AG09309 (cell line): Measurements from ENCODE around the gene SPRED1.

ENCODE experiments used
- DNase-seq: peaks from one replicate; pipeline ENCODE4 v3.0.0-alpha.2; 2010; ENCODE audit warnings: low read depth
- H3K4me3 ChIP-seq: 2 replicates; pipeline ENCODE4 v1.5.1; 2011; ENCODE audit warnings: mild to moderate bottlenecking, low read depth, low read length, moderate library complexity; ENCODE audit not compliant: control insufficient read depth
- CTCF ChIP-seq: IDR thresholded peaks from 2 replicates; pipeline ENCODE4 v1.5.1; 2011; ENCODE audit warnings: mild to moderate bottlenecking, low read depth, low read length, inconsistent platforms; ENCODE audit not compliant: insufficient read depth, control insufficient read depth; ENCODE audit errors: missing control alignments

The SPRED1 gene

GRCh38 chr15:38308797-38309196 lies 56.2 kb downstream of the SPRED1 start:
- no peak overlapping the region for H3K4me3 ChIP-seq
- TF ChIP-seq CTCF = no peak
- DNase-seq = no peak

- no peak overlapping the region for H3K4me3 ChIP-seq
- TF ChIP-seq CTCF = no peak
- no peak for DNase-seq
Measured at GRCh38 chr15:38312190-38312589, 59.6 kb downstream of the SPRED1 start.

- no peak for DNase-seq
- no peak for TF ChIP-seq CTCF
- H3K4me3 ChIP-seq = no peak overlapping the region
Measured at GRCh38 chr15:38316311-38316710, 63.7 kb downstream of the SPRED1 start.

GRCh38 chr15:38320181-38320580 lies 67.5 kb downstream of the SPRED1 start:
- no peak for TF ChIP-seq CTCF
- no peak for DNase-seq
- no peak overlapping the region for H3K4me3 ChIP-seq

- no peak for DNase-seq
- no peak overlapping the region for H3K4me3 ChIP-seq
- no peak for TF ChIP-seq CTCF
Measured at GRCh38 chr15:38320866-38321265, 68.2 kb downstream of the SPRED1 start.

GRCh38 chr15:38323895-38324294 lies 71.3 kb downstream of the SPRED1 start:
- no peak for TF ChIP-seq CTCF
- H3K4me3 ChIP-seq = no peak overlapping the region
- DNase-seq = no peak
